ENCODE data around the gene PRM2. TPM values are rescaled to one million over a fixed set of nuclear protein-coding genes. Genes with fewer than 3 reads are reported as not detected.

PRM2 gene
- total and polyA plus RNA-seq, 7 donors, result not detected

GRCh38 chr16:11255737-11256660, 20.3 kb downstream of the PRM2 start, which contains the start of gene SOCS1:
Gene SOCS1 (minus strand): TSS chr16:11256204. CDS start chr16:11255478, 726 bp downstream.
- peak; percentile 85 to 91 for DNase-seq
- H3K9me3 ChIP-seq, result no peaks in the 10 kb centered on the region
- peak within 1 kb of the TSS; percentile 96 for H3K4me3 ChIP-seq
- peak within 1 kb of the TSS; percentile 95 for H3K27ac ChIP-seq
- 1% methylated on average over 39 to 99 of the region's 100 CpGs for WGBS, 3 donors
- TF ChIP-seq CTCF (IDR thresholded peaks at IDR 0.05), result peak; percentile 78
- no peaks in the 10 kb centered on the region for H3K27me3 ChIP-seq (ENCODE audit: insufficient read depth in 3 of 3, low read length in 2 of 3)
- peak; percentile 78 to 86 (median 83) for ATAC-seq
- intact Hi-C loops (cut with DNase I), result loop anchor here (2.0 to 5.0 kb wide), 5 partner anchors 101 to 291 kb away; no protein-coding TSS in a partner anchor
- H3K4me1 ChIP-seq, result peaks cover 16% of the 10 kb centered on the region
- H3K36me3 ChIP-seq (ENCODE audit: insufficient read depth in 1 of 2, low read depth in 1 of 2), result no peaks in the 10 kb centered on the region

GRCh38 chr16:11254913-11255736, 21.2 kb downstream of the PRM2 start:
- ATAC-seq (no peak), DNase-seq (peak; percentile 37 to 64)
- TF ChIP-seq CTCF (IDR thresholded peaks at IDR 0.05), result no peak
- no peaks in the 10 kb centered on the region for H3K36me3 ChIP-seq (ENCODE audit: insufficient read depth in 1 of 2, low read depth in 1 of 2)
- intact Hi-C loops (cut with DNase I), result loop anchor here (5.0 kb wide), 3 partner anchors 102 to 173 kb away; no protein-coding TSS in a partner anchor
- no peaks in the 10 kb centered on the region for H3K27me3 ChIP-seq (ENCODE audit: insufficient read depth in 3 of 3, low read length in 2 of 3)
- WGBS, 3 donors, result 6 to 11% (median 10%) methylated on average over 89 to 105 of the region's 105 CpGs
- H3K4me1 ChIP-seq, result peaks cover 16% of the 10 kb centered on the region
- peak overlapping the region; percentile 95 for H3K27ac ChIP-seq
- no peaks in the 10 kb centered on the region for H3K9me3 ChIP-seq
- H3K4me3 ChIP-seq, result peak overlapping the region; percentile 96

GRCh38 chr16:11253995-11254912, 22.0 kb downstream of the PRM2 start:
- ATAC-seq, result no peak
- TF ChIP-seq CTCF (IDR thresholded peaks at IDR 0.05), result no peak
- WGBS, 3 donors, result 60 to 69% (median 66%) methylated on average over 28 to 29 of the region's 29 CpGs
- DNase-seq, result no peak
- H3K27me3 ChIP-seq (ENCODE audit: insufficient read depth in 3 of 3, low read length in 2 of 3), result no peaks in the 10 kb centered on the region
- H3K4me1 ChIP-seq, result peaks cover 13% of the 10 kb centered on the region
- no peak overlapping the region for H3K27ac ChIP-seq
- intact Hi-C loops (cut with DNase I), result no loop called here
- no peaks in the 10 kb centered on the region for H3K9me3 ChIP-seq
- peak overlapping the region; percentile 96 for H3K4me3 ChIP-seq
- H3K36me3 ChIP-seq (ENCODE audit: insufficient read depth in 1 of 2, low read depth in 1 of 2), result no peaks in the 10 kb centered on the region

All from psoas muscle (tissue), 8 donors.